Fibroblast of skin of right quadriceps (primary cell): ENCODE results near the gene PGA4.
"Not testable (repeated sequence)": the region's sequence is repeated elsewhere in the genome, so short reads cannot be mapped to it uniquely, and the experiment has no call there.

Experiments
- DNase-seq: peaks from one replicate; pipeline ENCODE4 v3.0.0-alpha.2; 2013

Gene PGA4

DNA sequence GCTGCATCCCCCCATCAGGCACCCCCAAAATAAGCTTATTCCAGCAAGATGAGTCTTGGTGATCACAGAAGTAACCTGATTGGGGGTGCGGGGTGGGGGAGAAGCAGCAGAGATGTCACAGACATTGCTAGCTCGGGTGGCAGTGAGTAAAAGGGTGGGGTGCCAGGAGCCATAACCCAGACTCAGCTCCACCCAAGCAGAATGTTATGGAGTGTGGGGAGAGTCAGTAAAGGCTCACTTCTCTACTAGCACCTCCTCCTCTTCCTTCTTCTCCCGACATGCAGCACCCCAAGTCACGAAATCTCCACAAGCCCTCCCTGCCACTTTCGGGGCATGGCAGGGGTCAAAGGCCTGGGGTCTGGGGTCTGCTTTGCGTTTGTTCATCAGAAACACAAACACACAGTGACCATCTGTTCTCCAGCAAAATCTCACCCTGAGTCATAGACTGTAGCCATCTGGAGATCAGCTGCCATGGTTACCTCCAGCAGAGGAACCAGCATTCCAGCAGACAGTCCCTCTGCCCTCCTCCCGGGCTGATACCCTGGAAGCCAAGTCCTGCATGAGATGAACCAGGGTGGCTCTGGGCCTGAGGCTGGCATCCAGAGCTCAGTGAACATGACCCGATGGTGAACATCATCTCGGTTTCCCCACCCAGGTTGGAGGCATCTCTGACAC, 14.4 kb upstream of the PGA4 start:
- DNase-seq: not testable (repeated sequence)

- not testable (repeated sequence) for DNase-seq
Measured at GRCh38 chr11:61210629-61211028, 11.5 kb upstream of the PGA4 start.

- DNase-seq: not testable (repeated sequence)
Measured at GRCh38 chr11:61211327-61211952, 10.7 kb upstream of the PGA4 start.

GRCh38 chr11:61212202-61212601, 9.9 kb upstream of the PGA4 start:
- DNase-seq: not testable (repeated sequence)

DNA sequence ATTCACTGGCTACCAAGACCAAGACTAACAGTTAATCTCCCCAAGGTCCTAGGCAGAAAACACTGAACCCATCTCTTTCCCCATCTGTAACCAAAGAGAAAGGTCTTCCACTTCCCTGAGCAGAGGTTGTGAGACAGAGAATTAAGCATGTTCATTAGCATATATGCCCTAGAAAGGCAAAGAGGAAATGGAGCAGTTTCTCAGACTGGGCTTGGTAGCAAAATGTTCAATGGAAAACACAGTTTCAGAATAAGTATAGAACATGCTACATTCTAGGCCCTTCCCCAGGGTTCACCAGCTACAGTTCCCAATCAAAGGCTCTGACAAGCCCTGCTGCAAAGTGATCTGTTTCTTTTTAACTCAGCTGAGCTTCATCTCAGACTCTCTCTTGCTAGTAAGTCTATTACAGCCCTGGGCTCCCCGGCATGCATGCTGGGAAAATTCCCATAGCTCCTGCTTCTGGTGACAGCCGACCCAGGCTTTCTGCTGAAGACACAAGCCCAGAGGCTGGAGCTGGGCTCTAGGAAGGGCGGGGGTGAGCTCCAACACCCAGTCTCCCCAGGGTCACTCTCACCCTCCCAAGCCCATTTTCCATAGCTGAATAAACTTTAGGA, 8.3 kb upstream of the PGA4 start:
- not testable (repeated sequence) for DNase-seq

GRCh38 chr11:61218306-61218705, 3.8 kb upstream of the PGA4 start:
- DNase-seq: not testable (repeated sequence)

DNA sequence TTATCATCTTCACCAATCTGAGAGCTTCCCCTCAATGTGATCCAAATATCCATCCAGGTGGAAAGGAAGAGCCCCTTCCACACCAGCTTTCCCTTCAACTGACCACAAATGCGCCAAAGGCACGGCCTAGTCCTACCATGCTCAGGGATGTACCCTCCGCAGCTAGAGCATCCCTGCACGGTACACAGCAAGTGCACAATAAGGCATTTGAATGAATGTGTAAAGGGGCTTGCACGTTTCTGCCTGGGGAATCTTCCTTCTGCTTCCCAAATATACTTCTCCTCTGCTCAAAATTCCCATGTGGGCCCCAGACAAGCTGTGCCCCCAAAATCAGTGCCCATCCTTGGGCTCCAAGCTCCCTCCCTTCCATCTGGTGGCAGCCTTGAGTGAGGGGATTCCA, 3.1 kb upstream of the PGA4 start:
- DNase-seq: not testable (repeated sequence)

GRCh38 chr11:61222692-61223091, 545 bp downstream of the PGA4 start:
- DNase-seq: not testable (repeated sequence)

DNA sequence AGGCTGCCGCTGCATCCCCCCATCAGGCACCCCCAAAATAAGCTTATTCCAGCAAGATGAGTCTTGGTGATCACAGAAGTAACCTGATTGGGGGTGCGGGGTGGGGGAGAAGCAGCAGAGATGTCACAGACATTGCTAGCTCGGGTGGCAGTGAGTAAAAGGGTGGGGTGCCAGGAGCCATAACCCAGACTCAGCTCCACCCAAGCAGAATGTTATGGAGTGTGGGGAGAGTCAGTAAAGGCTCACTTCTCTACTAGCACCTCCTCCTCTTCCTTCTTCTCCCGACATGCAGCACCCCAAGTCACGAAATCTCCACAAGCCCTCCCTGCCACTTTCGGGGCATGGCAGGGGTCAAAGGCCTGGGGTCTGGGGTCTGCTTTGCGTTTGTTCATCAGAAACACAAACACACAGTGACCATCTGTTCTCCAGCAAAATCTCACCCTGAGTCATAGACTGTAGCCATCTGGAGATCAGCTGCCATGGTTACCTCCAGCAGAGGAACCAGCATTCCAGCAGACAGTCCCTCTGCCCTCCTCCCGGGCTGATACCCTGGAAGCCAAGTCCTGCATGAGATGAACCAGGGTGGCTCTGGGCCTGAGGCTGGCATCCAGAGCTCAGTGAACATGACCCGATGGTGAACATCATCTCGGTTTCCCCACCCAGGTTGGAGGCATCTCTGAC, 4.5 kb downstream of the PGA4 start:
- DNase-seq: not testable (repeated sequence)

DNA sequence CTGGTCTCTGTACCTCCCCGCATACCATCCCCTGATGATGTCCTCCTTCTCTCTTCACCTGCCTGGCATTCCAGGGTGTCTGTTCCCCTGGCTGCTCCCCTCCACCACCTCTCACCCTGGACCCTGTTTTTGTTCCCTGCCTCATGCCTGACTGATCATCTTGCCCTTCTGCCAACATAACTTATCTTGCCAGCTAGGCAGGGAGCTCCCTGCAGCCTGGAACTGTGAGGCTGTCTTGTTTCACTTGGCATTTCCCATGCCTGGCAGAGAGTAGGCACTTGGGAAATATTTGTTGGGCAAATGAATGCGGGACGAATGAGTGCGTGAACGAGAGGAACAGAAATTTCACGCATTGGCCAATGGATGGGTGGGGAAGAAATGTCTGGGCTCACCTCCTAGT, 7.3 kb downstream of the PGA4 start:
- DNase-seq: not testable (repeated sequence)

DNA sequence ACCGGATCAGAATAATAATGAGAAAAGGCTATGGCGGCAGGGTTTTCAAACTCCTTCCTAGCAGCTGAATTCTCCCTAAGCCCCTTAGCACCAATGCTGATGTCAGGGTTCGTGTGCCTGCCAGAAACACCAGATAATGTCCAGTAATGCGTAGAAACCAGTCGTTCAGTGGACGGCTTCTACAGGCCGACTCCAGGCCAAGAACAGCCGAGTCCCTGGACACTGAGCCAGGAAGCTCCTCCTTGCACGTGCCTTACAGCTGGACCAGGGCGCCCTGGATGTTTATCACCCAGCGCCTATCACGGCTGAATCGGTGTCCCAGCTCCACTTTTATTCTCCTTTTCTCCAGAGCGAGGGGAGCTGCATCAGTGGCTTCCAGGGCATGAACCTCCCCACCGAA, 8.9 kb downstream of the PGA4 start:
- DNase-seq: not testable (repeated sequence)

- DNase-seq: not testable (repeated sequence)
Measured at GRCh38 chr11:61231585-61231984, 9.4 kb downstream of the PGA4 start.

- DNase-seq: not testable (repeated sequence)
Measured at GRCh38 chr11:61232548-61233145, 10.5 kb downstream of the PGA4 start.

GRCh38 chr11:61237130-61237529, 15.0 kb downstream of the PGA4 start:
- not testable (repeated sequence) for DNase-seq

GRCh38 chr11:61240288-61240687, 18.1 kb downstream of the PGA4 start:
- DNase-seq: not testable (repeated sequence)

DNA sequence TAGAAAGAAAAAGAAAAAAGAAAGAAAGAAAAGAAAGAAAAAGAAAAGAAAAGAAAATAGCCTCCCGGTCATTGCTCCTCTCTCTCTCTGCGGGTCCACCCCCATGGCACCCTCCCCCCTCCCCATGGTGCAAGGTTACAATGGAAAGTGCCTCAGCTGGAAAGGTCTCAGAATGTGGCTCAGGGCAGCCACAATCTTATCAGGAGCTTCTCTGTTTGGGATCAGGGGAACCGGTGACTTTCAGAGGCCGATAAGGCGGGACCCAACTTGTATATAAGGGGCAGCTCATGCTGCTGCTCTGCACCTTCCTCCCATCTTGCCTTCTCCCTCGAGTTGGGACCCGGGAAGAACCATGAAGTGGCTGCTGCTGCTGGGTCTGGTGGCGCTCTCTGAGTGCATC, 18.7 kb downstream of the PGA4 start, which contains the start of gene PGA5:
Gene PGA5 (plus strand): TSS at position 301 of the 400 bp plus-strand sequence. CDS start 52 bp downstream, at position 353.
- DNase-seq: not testable (repeated sequence)

- not testable (repeated sequence) for DNase-seq
Measured at GRCh38 chr11:61241526-61241925, 19.4 kb downstream of the PGA4 start.

DNA sequence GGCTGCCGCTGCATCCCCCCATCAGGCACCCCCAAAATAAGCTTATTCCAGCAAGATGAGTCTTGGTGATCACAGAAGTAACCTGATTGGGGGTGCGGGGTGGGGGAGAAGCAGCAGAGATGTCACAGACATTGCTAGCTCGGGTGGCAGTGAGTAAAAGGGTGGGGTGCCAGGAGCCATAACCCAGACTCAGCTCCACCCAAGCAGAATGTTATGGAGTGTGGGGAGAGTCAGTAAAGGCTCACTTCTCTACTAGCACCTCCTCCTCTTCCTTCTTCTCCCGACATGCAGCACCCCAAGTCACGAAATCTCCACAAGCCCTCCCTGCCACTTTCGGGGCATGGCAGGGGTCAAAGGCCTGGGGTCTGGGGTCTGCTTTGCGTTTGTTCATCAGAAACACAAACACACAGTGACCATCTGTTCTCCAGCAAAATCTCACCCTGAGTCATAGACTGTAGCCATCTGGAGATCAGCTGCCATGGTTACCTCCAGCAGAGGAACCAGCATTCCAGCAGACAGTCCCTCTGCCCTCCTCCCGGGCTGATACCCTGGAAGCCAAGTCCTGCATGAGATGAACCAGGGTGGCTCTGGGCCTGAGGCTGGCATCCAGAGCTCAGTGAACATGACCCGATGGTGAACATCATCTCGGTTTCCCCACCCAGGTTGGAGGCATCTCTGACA, 23.3 kb downstream of the PGA4 start:
- DNase-seq: not testable (repeated sequence)

GRCh38 chr11:61248071-61248470, 25.9 kb downstream of the PGA4 start:
- DNase-seq: not testable (repeated sequence)

DNA sequence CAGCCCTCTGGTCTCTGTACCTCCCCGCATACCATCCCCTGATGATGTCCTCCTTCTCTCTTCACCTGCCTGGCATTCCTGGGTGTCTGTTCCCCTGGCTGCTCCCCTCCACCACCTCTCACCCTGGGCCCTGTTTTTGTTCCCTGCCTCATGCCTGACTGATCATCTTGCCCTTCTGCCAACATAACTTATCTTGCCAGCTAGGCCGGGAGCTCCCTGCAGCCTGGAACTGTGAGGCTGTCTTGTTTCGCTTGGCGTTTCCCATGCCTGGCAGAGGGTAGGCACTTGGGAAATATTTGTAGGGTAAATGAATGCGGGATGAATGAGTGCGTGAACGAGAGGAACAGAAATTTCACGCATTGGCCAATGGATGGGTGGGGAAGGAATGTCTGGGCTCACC, 27.1 kb downstream of the PGA4 start:
- not testable (repeated sequence) for DNase-seq

GRCh38 chr11:61250796-61251765, 28.9 kb downstream of the PGA4 start:
- DNase-seq: not testable (repeated sequence)
